Lung (tissue), 12 donors: Measurements from ENCODE around the gene DOCK3. TPM values are rescaled to one million over a fixed set of nuclear protein-coding genes. Genes with fewer than 3 reads are reported as not detected.

Experiments used
- ATAC-seq: fragments of 200-7000 bp; cut with Tn5 transposase; one replicate; pipeline ENCODE4 v1.9.1; 2020; ENCODE audit warnings: moderate number of reproducible peaks; ENCODE audit not compliant: insufficient read depth, low FRiP score
- DNase-seq, 3 donors: peaks; one replicate each; pipeline ENCODE4 v3.0.0-alpha.2; 2013 to 2017
- H3K27ac ChIP-seq, 2 donors: one replicate each; pipeline ENCODE4 v1.5.1; 2013; ENCODE audit warnings: mild to moderate bottlenecking in 2 of 2, moderate library complexity in 2 of 2, control low read depth in 1 of 2, inconsistent platforms in 1 of 2, low read depth in 1 of 2, low read length in 1 of 2
- H3K27me3 ChIP-seq, 3 donors: one replicate each; pipeline ENCODE4 v1.5.1; 2013; ENCODE audit warnings: low read length in 2 of 3; ENCODE audit not compliant: control insufficient read depth in 3 of 3, insufficient read depth in 3 of 3
- H3K36me3 ChIP-seq, 4 donors: one replicate each; pipeline ENCODE4 v1.5.1; 2013; ENCODE audit warnings: low read length in 4 of 4, mild to moderate bottlenecking in 1 of 4, moderate library complexity in 1 of 4; ENCODE audit not compliant: control insufficient read depth in 4 of 4, insufficient read depth in 4 of 4
- H3K4me1 ChIP-seq, 5 donors: one replicate each; pipeline ENCODE4 v1.5.1; 2013; ENCODE audit warnings: low read length in 5 of 5, mild to moderate bottlenecking in 2 of 5, moderate library complexity in 1 of 5; ENCODE audit not compliant: control insufficient read depth in 5 of 5, insufficient read depth in 5 of 5
- H3K4me3 ChIP-seq: one replicate; pipeline ENCODE4 v1.5.1; 2013; ENCODE audit warnings: mild to moderate bottlenecking, control low read depth, moderate library complexity
- H3K9ac ChIP-seq, 2 donors: one replicate each; pipeline ENCODE4 v1.5.1; 2013; ENCODE audit warnings: low read length in 2 of 2, control low read depth in 1 of 2; ENCODE audit not compliant: insufficient read depth in 1 of 2
- H3K9me3 ChIP-seq, 4 donors: one replicate each; pipeline ENCODE4 v1.5.1; 2013; ENCODE audit warnings: low read length in 3 of 4, mild to moderate bottlenecking in 1 of 4, moderate library complexity in 1 of 4; ENCODE audit not compliant: control insufficient read depth in 4 of 4, insufficient read depth in 3 of 4
- CTCF ChIP-seq: IDR thresholded peaks from 2 replicates; pipeline ENCODE4 v1.5.1; 2012; ENCODE audit warnings: mild to moderate bottlenecking; ENCODE audit errors: control extremely low read depth, extremely low read depth
- WGBS, 2 donors: extraction: QIAGEN DNeasy Blood & Tissue Kit; methylation state at CpG; one replicate each; pipeline ENCODE4 v1.1.7; 2013; 5-methylcytosine and 5-hydroxymethylcytosine counted together
- polyA plus RNA-seq, 2 donors: library from polyadenylated mRNA; stranded (reverse); fragments of 200-250 nt; gene quantifications; one replicate each; pipeline ENCODE4 v1.2.1, GENCODE V29; 2013
- total RNA-seq, 2 donors: library from RNA; depleted of rRNA in 1 of 2; stranded (reverse); fragments of >200 nt in 1 of 2; gene quantifications; one replicate each; pipeline ENCODE4 v1.2.1, GENCODE V29; 2014 to 2021
- donor health status: control.
- donor health status: control.
- donor health status: Bipolar disorder and iron deficiency.
- donor health status: healthy.
- donor health status: DM: yes; HTN: yes; CAD: no.

The DOCK3 gene
- total and polyA plus RNA-seq, 4 donors, result 0.06 to 1.4 (median 0.34) TPM

GRCh38 chr3:51333021-51333420, 658.3 kb downstream of the DOCK3 start:
- TF ChIP-seq CTCF, result no peak
- H3K27me3 ChIP-seq, result no peaks in the 10 kb centered on the region
- no peak overlapping the region for H3K4me3 ChIP-seq
- H3K27ac ChIP-seq, result no peak overlapping the region
- H3K9ac ChIP-seq, result no peak overlapping the region
- ATAC-seq (no peak), DNase-seq (no peak)
- no peaks in the 10 kb centered on the region for H3K36me3 ChIP-seq
- no peaks in the 10 kb centered on the region for H3K9me3 ChIP-seq
- 93 to 97% methylated on average over 6 of the region's 6 CpGs for WGBS, 2 donors
- H3K4me1 ChIP-seq, result no peaks in the 10 kb centered on the region

GRCh38 chr3:51336261-51336660, 661.5 kb downstream of the DOCK3 start:
- H3K4me3 ChIP-seq, result no peak overlapping the region

GRCh38 chr3:51337666-51338065, 662.9 kb downstream of the DOCK3 start:
- Histone ChIP-seq H3K4me1 (no peaks in the 10 kb centered on the region), H3K9me3 (no peaks in the 10 kb centered on the region), H3K27ac (no peak overlapping the region), H3K27me3 (no peaks in the 10 kb centered on the region), H3K36me3 (no peaks in the 10 kb centered on the region), H3K9ac (no peak overlapping the region), H3K4me3 (no peak overlapping the region)
- DNase-seq (no peak), ATAC-seq (no peak)
- WGBS, 2 donors, result 76 to 78% methylated on average over 1 of the region's 1 CpG
- TF ChIP-seq CTCF, result no peak

More at GRCh38 chr3:51336261-51336660, 661.5 kb downstream of the DOCK3 start:
- Histone ChIP-seq H3K27me3 (no peaks in the 10 kb centered on the region), H3K36me3 (no peaks in the 10 kb centered on the region), H3K9me3 (no peaks in the 10 kb centered on the region), H3K4me1 (no peaks in the 10 kb centered on the region), H3K27ac (no peak overlapping the region), H3K9ac (no peak overlapping the region)
- no peak for TF ChIP-seq CTCF
- WGBS, 2 donors, result 85 to 92% methylated on average over 1 of the region's 1 CpG
- ATAC-seq, result no peak
- no peak for DNase-seq

- TF ChIP-seq CTCF, result no peak
- H3K27ac ChIP-seq, result no peak overlapping the region
- H3K36me3 ChIP-seq, result no peaks in the 10 kb centered on the region
- DNase-seq, result no peak
- no peaks in the 10 kb centered on the region for H3K9me3 ChIP-seq
- ATAC-seq, result no peak
- no peaks in the 10 kb centered on the region for H3K4me1 ChIP-seq
- H3K9ac ChIP-seq, result no peak overlapping the region
- 85 to 86% methylated on average over 3 of the region's 3 CpGs for WGBS, 2 donors
- no peak overlapping the region for H3K4me3 ChIP-seq
- no peaks in the 10 kb centered on the region for H3K27me3 ChIP-seq
Measured at GRCh38 chr3:51338632-51339031, 663.9 kb downstream of the DOCK3 start.
